ENCODE measurements around the gene COA5.

Gene COA5

DNA sequence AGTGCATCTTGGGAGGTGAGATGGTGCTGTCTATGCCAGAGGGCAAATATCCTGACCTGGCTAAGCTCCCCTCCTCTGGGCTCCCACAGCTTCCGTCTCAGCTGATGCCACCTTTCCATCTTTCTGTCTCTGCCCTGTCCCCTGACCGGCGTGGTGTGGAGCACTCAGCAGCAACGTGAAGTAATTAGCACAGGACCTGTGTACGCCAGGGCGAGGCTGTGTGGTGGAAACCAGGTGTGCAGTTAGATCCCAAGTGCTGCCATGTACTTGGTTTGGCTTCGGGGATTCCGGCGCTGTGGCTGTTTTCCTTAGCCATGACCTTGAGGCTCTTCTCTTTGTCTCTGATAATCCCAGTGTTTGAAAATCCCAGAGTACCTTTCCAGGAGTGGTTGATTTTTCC, 36.5 kb downstream of the COA5 start:
- DNase-seq (ENCODE audit: low spot score), result no peak

DNA sequence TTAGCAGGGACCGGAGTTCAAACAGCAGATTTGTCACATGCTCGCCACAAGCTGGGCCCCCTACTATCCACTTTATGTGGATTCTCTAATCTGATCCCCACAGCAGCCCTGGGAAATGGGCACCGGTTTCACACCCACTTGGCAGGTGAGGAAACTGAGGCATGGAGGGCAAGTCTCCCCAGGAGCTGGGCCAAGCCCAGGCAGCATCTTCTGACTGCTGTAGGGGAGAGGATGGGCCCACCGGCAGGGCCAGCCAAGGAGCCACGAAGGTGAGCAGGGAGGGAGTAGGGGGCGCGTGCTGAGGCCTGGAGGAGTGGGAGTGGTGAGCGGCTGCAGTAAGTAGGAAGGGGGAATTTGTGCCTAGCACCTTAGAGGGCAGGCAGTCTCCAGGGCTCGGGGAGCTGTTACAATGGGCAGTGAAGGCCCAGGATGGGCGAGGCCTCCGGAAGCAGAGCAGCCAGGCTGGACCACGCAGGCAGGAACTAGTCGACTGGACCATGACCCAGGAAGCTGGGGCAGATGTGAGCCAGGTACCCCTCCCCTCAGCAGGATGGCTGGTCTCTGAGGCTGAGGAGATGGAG, 37.1 kb downstream of the COA5 start:
- no peak for DNase-seq (ENCODE audit: low spot score)

DNA sequence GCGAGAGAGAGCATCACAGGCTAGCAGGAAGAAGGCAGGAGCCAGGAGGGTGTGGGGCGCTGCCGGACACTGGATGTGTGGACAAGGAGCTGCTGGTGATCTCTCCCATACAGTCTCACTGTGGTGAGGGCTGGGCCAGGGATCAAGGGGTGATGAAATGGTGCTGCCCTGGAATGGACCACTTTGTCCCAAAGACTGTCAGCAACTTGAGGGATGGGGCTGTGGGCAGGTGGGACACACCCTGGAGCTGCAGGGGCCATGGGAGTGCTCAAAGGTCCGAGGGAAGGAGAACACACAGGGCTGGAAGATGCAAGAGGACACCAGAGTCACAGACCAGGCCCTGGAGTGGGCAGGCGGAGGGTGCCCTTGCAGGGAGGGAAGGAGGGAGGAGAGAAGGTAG, 38.0 kb downstream of the COA5 start:
- DNase-seq (ENCODE audit: low spot score), result no peak

DNA sequence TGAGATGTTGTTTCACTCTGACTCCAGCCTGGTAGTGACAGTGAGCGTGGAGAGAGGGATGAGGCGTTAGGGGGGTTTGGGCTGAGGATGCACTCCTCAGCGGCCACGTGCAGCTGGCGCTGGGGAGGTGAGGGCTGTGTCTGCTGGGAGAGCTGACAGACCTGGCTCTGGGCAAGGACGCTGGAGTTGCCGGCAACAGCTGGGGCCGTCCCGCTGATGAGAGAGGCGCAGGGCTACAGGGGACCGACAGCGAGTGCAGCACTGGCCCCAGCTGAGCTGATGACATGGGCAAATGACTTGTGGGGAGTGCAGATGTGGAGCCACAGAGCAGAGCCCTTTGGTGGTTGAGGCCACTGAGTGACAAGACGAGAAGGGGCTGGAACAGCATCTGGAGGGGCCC, 38.4 kb downstream of the COA5 start:
- no peak for DNase-seq (ENCODE audit: low spot score)

DNA sequence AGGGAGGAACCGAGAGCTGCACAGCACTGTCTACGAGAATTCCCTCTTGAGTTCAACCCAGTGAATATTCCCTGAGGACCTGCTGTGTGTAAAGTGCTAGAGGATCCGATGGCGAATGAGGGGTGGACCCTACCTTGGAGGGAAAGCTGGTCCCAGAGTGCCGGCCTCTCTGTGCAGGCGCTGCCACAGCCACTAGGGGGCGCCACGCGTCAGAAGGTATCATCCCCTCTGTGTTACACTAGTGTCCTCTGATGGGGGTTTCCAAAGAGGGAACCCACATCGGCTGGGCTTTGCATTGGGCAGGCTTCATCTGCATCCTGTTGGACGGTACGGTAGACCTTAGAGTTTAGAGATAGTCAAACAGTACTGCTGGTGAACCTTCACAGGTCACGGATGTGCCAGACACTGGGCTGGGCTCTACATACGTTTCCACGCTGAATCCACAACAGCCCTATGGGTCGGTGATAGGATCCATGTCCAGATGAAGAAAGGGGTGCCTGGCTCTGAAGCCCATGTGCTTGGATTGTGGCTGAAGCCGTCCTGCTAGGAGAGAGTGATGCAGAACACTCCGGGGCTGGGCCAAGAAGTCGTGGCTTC, 39.0 kb downstream of the COA5 start:
- no peak for DNase-seq (ENCODE audit: low spot score)

DNA sequence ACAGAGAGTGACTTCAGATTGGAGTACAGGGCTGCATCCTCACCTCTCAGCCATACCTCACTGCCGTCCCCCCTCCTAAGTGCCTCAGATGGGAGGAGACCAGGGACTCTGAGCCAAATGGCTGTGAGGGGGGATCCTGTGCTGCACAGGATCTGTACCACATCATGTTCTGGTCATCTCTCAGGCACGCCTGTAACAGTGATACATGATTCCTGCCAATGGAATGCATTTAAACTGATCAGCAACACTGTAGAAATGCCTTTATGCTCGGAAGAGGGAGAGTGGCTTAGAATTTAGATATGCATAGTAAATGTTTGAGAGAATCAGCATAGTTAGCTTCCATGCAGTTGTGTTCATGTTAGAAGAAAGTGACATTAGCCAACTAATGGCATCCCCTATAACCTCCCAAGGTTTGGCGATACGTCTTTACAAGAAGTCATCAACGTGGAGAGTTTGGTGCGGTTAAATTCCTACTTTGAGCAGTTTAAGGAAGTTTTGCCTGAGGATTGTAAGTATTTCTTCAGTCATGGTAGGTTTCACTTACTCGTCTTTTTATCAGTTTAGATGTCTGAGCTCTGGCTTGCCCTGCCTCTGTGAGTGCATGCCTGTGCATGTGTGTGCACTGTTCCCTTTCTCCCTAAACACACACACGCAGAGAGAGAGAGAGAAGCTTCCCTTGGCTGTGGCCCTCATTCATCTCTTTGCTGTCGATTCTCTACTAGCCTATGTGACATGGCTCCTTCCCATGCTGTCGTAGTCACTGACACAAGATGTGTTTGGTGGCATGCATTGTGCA, 40.0 kb downstream of the COA5 start:
- DNase-seq (ENCODE audit: low spot score), result no peak

DNA sequence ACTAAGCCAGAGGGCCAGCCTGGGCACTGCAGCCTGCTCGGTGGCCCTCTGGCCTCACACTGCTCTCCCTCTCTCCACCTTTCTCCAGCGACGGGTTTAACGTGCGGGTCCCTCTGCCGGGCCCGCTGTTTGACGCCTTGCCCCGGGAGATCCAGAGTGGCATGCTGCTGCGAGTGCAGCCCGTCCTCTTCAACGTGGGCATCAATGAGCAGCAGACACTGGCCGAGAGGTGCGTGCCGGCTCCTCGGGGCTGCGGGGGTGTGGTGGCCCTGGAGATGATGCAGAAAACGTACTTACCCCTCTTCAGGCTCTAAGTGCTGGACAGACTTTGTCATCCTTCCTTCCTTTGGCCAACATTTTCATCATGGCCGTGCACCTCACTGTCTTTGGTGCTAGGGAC, 42.4 kb downstream of the COA5 start:
- DNase-seq (ENCODE audit: low spot score), result no peak

DNA sequence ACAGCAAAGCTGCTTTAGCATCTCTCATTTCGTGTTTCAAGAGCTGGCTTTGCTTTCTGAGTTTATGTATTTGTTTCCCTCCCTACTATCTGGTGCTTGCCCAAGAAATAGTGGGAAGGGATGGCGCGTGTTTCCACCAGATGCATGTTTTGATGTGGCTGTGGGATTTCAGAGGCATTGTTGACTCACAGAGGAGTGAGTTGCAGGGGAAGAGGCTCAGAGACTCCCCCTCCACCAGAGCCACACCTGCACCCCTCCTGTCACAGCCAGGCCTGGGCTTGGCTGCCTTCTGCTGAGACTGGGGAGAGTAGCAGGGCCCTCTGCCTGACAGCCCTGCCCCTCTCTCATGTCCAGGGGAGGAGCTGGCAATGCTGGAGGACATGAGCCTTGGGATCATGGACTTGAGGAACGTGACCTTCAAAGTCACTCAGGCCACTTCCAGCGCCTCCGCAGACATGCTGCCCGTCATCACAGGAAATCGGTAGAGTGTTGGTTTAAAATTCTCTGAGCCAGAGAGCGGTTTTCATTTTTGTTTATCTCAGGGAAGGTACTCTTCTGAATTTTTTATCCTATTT, 42.9 kb downstream of the COA5 start:
- no peak for DNase-seq (ENCODE audit: low spot score)

DNA sequence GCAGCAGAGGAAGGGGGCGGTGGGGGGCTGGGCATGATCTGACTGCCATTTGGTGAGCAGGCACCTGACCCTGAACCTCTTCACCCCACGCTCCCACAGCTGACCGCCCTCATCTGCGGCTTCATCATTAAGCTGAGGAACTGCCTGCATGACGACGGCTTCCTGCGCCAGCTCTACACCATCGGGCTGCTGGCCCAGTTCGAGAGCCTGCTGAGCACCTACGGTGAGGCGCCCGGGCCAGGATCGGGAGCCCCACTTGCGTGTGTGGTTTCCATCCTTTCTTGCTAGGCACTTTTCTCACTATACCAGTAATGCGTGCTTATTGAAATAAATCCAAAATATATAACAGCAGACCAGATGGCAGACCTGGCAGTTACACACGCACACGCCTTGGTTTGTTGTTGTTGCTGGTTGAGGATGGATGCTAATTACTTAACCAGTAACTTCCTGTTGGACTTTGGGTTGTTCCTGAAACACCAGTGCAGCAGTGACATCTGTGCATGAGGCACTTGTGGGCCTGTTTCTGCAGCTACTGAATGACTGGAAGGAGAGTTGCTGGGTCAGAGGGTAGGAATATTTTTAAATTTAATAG, 43.7 kb downstream of the COA5 start:
- no peak for DNase-seq (ENCODE audit: low spot score)

DNA sequence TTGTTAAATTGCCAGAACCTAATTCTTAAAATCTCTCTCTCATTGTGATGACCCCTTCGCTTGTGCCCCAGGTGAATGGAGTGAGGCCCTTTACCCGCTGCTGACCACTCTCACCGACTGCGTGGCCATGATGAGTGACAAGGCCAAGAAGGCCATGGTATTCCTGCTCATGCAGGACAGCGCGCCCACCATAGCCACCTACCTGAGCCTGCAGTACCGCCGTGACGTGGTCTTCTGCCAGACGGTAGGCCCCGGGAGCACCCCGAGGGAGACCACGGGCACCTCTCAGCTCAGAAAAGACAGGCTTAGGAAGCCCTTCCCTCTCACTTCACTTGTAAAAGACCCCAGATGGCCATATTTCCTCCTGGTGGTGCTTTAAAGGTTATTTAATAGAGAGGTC, 44.9 kb downstream of the COA5 start:
- no peak for DNase-seq (ENCODE audit: low spot score)

DNA sequence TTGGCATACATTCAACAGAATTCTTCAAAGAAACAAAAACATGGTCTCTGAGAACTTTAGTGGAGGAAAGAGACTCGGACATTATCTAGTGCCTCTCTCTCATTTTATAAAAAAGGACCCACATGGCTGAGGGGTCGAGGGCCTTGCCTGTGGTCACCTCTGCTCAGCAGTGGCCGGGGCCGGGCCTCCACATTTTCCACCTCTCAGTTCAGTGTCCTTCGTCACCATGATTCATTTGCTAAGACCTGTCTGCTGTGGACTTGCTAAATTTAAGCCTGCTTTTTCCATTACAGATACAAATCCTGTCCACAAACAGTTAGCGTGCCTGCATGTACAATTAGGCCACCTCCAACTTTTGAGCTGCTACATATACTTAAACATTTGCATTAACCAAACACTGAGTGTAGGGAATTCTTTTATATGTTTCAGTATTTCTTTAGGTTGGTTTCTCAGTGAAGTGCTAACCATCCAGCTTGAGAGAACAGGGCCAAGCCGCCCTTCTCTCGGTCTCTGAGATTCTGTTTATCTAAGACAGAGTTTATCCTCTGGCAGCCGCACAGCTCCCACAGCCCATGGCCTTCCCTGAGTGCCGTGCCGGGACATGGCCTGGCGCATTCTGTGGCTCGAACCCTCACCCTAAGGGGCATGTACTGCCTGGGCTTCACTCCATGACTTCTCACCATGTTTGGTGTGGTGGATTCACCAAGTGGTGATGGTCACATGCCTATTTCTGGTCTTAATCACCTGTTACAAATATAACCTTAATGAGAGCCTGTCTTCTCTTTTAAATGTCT, 46.2 kb downstream of the COA5 start:
- DNase-seq (ENCODE audit: low spot score), result no peak

DNA sequence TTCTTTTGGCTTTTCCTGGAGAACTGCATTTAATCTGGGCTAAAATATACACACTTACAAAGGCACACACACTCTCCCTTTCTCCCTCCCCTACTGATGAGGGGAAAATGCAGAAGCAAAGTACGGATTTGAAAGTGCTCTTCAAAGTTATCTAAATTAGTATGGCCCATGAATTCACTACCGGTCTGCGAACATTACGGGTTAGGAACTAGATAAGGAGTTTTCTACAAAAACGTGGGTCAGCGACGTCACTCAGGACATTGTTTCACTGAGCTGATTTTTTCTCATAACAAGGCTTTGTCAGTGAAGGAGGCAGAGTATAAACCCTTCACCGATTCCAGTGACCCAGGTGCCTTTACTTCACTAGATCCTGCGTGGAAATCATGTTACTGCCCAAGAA, 47.3 kb downstream of the COA5 start:
- no peak for DNase-seq (ENCODE audit: low spot score)

DNA sequence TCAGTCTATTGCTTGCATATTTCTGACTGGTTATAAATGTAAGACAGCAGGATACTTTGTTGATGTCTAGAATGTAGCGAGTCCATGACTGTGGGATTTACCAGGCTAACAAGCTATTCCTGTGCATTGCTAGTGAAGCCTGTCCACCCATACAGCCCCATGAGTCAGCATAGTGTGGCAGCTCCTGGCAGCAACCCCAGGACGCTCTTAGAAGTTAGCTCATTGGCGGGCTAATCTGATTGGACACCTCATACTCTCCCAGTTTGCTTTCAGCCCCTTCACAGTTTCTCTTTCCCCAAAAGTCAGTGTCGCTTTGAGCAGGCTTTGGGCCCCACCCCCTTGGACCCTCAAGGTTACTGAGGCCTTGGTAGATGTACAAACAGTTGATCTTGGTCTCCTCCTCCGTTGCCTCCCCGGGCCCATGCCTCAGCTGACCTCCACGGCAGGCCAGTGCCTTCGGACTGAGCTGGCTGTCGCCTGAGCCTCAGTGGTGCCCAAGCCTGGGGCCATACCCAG, 48.0 kb downstream of the COA5 start:
- no peak for DNase-seq (ENCODE audit: low spot score)

DNA sequence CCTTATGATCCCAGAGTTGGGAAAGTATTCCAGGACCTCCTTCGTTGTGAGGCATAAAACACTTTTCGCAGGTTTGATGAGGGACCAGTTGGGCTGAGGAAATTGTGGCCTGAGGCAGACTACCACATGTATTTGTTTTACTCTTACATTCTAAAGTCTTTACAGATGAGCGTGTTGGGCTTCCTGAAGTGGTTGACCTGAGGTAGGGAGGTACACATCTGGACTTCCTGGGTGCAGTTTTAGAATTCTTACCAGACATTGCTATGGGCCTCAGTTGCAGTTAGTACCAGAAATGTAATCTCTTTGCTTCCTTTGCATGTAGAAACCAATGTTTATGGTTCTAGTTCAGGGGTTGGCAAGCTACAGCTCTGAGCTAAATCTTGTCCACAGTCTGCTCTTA, 48.7 kb downstream of the COA5 start:
- no peak for DNase-seq (ENCODE audit: low spot score)

DNA sequence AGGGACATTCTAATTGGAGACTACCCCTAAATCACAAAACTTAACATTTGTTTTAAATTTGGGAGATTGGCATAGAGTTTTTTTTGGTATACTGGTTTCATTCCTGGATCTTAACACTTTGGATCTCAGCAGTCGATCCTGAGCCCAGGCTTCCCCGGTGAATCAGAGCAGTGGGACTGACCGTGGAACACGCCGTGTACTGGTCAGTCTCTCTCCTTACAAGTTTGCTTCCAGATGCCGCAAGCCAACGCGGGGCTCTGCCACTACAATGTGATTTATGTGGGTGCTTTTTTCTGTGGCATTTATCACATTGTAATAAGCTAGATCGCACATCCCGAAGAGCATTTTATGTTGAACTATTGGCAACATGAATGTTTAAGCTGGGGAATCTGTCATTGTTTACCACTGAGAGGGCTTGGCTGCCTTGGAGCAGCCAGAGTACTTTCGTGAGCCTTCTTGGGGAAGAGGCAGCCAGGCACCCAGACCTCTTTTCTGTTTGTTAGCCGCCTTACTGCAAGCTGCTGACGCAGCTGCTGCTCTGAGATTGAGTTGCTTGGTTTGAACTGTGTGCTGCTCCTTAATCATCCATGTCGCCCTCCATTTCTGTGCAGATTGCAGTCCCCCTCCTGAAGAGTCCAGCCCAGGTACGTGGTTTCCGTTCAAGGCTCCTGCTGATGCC, 49.3 kb downstream of the COA5 start:
- no peak for DNase-seq (ENCODE audit: low spot score)

DNA sequence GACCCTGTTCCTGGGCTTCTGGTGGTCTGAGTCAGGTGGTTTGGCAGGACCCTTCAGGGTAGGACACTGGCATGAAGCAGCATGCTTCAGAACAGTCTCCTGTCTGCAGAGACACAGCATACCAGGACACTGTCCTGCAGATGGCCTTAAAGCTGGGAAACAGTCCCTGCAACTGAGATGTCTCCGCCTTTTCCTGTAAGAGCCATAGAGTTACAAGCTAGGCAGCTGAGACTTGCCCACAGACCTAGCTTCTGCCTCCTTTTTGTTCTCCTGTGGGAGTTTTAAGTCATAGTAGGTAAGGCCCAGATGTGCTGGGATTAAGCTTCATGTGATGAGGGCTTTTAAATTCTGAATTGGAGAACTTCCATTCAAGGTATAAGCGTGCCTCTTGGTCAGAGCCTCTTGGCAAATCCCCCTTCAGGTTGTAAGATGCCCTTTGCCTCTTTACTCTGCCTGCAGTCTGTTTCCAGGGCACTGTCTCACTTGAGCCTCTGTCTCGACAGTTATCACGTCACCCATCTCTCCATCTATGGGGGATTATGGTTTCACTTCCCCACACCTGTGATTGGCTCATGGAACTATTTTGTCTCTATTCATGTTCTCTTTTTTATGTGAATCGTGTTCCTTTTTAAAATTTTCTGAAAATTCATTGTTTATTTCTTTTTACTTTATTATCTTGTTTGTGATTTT, 51.8 kb downstream of the COA5 start:
- no peak for DNase-seq (ENCODE audit: low spot score)

DNA sequence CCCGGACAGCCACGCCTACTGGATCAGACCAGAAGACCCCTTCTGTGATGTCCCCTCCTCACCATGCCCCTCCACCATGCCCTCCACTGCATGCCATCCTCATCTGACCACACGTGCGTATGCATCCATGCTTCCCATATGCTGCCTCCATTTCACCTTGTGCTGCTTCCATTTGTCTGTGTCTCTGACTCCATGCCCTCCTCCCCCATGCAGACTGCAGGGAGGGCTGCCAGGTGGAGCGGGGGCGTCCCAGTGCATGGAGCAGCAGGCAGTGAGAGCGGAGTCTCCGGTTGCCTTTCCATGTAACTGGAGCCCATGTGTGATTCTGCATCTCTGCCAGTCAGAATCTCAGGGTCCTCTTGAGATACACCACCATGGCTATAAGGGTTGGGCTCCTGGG, 52.6 kb downstream of the COA5 start:
- DNase-seq (ENCODE audit: low spot score), result no peak

DNA sequence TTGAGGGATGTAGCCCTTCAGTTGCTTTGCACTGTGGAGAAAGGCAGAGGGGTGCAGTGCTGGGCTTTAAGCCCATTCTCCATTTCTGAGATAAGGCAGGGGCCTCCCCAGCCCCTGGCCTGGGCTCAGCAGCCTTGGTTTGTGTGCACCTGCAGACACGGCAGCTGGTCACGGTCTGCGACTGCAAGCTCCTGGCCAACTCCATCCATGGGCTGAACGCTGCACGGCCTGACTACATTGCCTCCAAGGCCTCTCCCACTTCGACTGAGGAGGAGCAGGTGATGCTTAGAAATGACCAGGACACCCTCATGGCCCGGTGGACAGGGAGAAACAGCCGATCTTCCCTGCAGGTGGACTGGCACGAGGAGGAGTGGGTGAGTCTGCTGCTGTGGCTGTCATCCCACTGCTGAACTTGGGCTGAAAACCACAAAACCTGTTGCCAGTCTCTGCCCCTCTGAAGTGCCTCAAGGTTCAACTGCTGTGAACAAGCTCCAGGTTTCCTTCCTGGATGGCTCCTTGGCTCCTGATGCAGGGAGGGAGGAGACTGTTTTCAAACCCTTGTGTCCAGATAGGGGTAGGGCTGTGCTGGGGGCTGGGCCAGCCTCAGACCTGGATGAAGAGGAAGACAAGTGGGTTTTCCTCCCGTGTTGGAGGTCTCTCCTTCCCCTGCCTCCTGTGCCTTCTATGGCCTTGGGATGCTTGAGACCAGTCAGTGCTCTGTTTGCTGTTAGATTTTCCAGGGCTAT, 54.0 kb downstream of the COA5 start:
- DNase-seq (ENCODE audit: low spot score), result no peak

DNA sequence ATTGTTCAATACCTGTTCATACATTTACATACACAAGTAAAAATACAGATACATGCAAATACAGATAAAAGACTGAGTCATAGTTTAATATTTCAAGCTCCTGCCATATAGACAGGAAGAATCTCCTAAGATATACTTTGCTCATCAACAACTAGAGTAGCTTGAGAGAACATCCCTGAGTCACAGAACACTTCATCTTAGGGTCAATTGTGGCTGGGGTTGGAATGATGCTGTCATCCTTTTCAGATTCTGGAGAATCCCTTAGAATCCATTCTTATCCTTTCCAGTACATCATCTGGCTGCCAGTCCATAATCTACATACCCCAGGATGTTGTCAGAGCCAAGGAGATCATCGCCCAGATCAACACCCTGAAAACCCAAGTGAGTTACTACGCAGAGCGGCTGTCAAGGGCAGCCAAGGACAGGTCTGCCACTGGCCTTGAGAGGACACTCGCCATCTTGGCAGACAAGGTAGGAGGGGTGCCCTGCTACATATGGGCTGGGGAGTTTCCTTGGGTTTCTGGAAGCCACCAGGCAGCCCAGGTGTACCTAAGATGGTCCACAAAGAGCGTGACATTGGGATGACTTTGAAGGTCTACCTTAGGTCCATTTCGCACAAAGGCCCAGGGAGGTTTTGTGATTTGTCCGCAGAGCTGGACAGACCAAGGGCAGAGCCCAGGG, 55.7 kb downstream of the COA5 start:
- no peak for DNase-seq (ENCODE audit: low spot score)

Measured in pons (tissue), 1 donor.